Common myeloid progenitor, CD34-positive (primary cell): ENCODE results near the gene ZNF562.
"Not testable (repeated sequence)": the region's sequence is repeated elsewhere in the genome, so short reads cannot be mapped to it uniquely, and the experiment has no call there.

Experiments
- CTCF ChIA-PET: fragments of 350-600 bp; sonication (Branson Sonifier 250); formaldehyde crosslinking; loops from one replicate; lab custom pipeline; 2021; ENCODE audit warnings: antibody characterized with exemption; lab: Charles Lee
- POLR2A ChIA-PET: fragments of 350-600 bp; sonication (Branson Sonifier 250); formaldehyde crosslinking; loops from one replicate; lab custom pipeline; 2021; ENCODE audit warnings: antibody characterized with exemption; lab: Charles Lee
- DNase-seq, 3 donors: peaks; one replicate each; pipeline versions ENCODE4 v3.0.0 to v3.0.0-alpha.2; 2013
- H3K27ac ChIP-seq, 2 experiments: 1 replicate in 1 of 2; 2 replicates in 1 of 2; pipeline ENCODE4 v1.7.0; 2013; ENCODE audit warnings: inconsistent platforms in 2 of 2, low read length in 2 of 2, mild to moderate bottlenecking in 2 of 2, low read depth in 1 of 2, moderate library complexity in 1 of 2; ENCODE audit not compliant: severe bottlenecking in 2 of 2, insufficient read depth in 1 of 2, poor library complexity in 1 of 2
- H3K27me3 ChIP-seq, 5 experiments: replicated peaks in 2 of 5; 1 replicate in 3 of 5; 2 replicates in 2 of 5; pipeline versions ENCODE4 v1.6.1 to v1.7.0; 2013; ENCODE audit warnings: low read length in 4 of 5, mild to moderate bottlenecking in 2 of 5, moderate library complexity in 2 of 5, inconsistent platforms in 1 of 5; ENCODE audit not compliant: insufficient read depth in 5 of 5, control insufficient read depth in 4 of 5
- H3K36me3 ChIP-seq, 4 experiments: 1 replicate in 2 of 4; 2 replicates in 2 of 4; pipeline versions ENCODE4 v1.6.1 to v1.7.0; 2013; ENCODE audit warnings: low read length in 3 of 4, control low read depth in 1 of 4, mild to moderate bottlenecking in 1 of 4; ENCODE audit not compliant: control insufficient read depth in 4 of 4, insufficient read depth in 4 of 4
- H3K4me1 ChIP-seq, 4 experiments: 1 replicate in 3 of 4; 2 replicates in 1 of 4; pipeline versions ENCODE4 v1.6.1 to v1.7.1; 2013; ENCODE audit warnings: low read length in 3 of 4, mild to moderate bottlenecking in 3 of 4, control low read depth in 1 of 4, inconsistent platforms in 1 of 4, moderate library complexity in 1 of 4; ENCODE audit not compliant: control insufficient read depth in 4 of 4, insufficient read depth in 4 of 4; ENCODE audit errors: control extremely low read depth in 1 of 4
- H3K4me3 ChIP-seq, 7 experiments: 1 replicate in 4 of 7; 2 replicates in 3 of 7; pipeline versions ENCODE4 v1.5.1 to v1.7.0; 2013; ENCODE audit warnings: mild to moderate bottlenecking in 7 of 7, low read length in 6 of 7, moderate library complexity in 6 of 7, inconsistent platforms in 2 of 7, low read depth in 2 of 7, control low read depth in 1 of 7; ENCODE audit not compliant: insufficient read depth in 4 of 7, control insufficient read depth in 1 of 7; ENCODE audit errors: extremely low read depth in 1 of 7
- H3K9me3 ChIP-seq, 5 experiments: 1 replicate in 4 of 5; 2 replicates in 1 of 5; pipeline versions ENCODE4 v1.6.1 to v1.7.1; 2013; ENCODE audit warnings: low read length in 4 of 5, mild to moderate bottlenecking in 2 of 5, inconsistent platforms in 1 of 5, low read depth in 1 of 5, moderate library complexity in 1 of 5; ENCODE audit not compliant: control insufficient read depth in 4 of 5, insufficient read depth in 2 of 5; ENCODE audit errors: control extremely low read depth in 1 of 5
- WGBS: methylation state at CpG from one replicate; pipeline ENCODE4 v1.1.5; 2013; ENCODE audit not compliant: insufficient coverage; 5-methylcytosine and 5-hydroxymethylcytosine counted together

ZNF562 gene

DNA sequence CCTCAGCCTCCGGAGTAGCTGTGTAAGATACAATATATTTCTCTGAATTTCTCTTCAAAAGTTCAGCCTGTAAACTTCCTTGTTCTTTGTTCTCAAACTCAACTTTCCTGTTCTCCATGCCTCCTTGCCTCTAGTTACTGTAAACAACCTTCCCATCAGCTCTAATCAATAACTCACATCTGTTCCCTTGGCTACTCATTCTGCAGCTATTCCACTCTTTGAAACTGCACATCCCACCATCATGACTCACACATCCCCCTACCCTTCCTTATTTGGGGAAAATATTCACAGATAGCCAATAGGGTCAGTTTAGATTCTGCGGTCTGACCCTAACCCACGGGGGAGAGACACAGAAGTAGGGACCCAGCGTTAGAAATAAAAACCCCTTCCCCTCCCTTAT is 2.0 kb downstream of the ZNF562 start:
- H3K4me3 ChIP-seq, result peak overlapping the region in 1 of 7 experiments; percentile 35
- ChIA-PET CTCF (no interaction called here), POLR2A (no interaction called here)
- H3K4me1 ChIP-seq, result peaks cover 0 to 6% (median 0%) of the 10 kb centered on the region in 4 experiments
- no peak overlapping the region for H3K27ac ChIP-seq
- peaks cover 9 to 56% (median 35%) of the 10 kb centered on the region in 5 experiments for H3K9me3 ChIP-seq
- DNase-seq, result no peak
- no peaks in the 10 kb centered on the region for H3K27me3 ChIP-seq
- 100% methylated on average over 2 of the region's 4 CpGs for WGBS
- H3K36me3 ChIP-seq, result peaks cover 9 to 35% (median 24%) of the 10 kb centered on the region in 4 experiments

DNA sequence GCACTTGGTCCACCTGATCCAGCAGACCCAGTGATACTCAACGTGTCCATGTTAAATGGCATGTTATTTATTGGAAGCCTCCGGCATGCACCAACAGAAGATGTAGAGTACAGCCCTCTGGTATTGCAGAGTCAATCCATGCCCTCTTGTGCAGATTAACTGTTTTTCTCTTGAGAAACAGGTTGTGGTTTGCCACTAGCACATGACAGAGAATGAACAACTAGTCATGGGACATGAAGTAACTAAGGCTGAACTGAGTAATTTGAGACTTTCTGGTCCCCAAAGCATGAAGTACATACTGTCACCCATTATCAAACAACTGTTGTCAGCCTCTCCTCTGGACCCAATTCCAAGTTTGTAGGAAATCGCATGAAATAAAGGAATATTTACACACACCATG is 3.2 kb downstream of the ZNF562 start:
- ChIA-PET POLR2A (no interaction called here), CTCF (no interaction called here)
- Histone ChIP-seq H3K36me3 (peaks cover 16 to 44% (median 27%) of the 10 kb centered on the region in 4 experiments), H3K27me3 (no peaks in the 10 kb centered on the region), H3K27ac (no peak overlapping the region), H3K4me3 (no peak overlapping the region), H3K4me1 (peaks cover 0 to 6% (median 0%) of the 10 kb centered on the region in 4 experiments), H3K9me3 (peaks cover 11 to 67% (median 39%) of the 10 kb centered on the region in 5 experiments)
- WGBS, result 100% methylated on average over 2 of the region's 3 CpGs
- DNase-seq, result no peak

GRCh38 chr19:9668544-9668943 is 6.4 kb downstream of the ZNF562 start:
- ChIA-PET POLR2A (no interaction called here), CTCF (interaction anchor here (0.6 to 1.7 kb wide), 2 partner anchors 14 to 105 kb away, joined by 4 to 5 read pairs; no protein-coding TSS in a partner anchor)
- Histone ChIP-seq H3K4me3 (no peak overlapping the region), H3K27ac (no peak overlapping the region), H3K9me3 (peaks cover 16 to 78% (median 42%) of the 10 kb centered on the region in 5 experiments), H3K27me3 (no peaks in the 10 kb centered on the region), H3K4me1 (no peaks in the 10 kb centered on the region), H3K36me3 (peaks cover 23 to 60% (median 36%) of the 10 kb centered on the region in 4 experiments)
- no peak for DNase-seq
- WGBS, result 100% methylated on average over 1 of the region's 2 CpGs

DNA sequence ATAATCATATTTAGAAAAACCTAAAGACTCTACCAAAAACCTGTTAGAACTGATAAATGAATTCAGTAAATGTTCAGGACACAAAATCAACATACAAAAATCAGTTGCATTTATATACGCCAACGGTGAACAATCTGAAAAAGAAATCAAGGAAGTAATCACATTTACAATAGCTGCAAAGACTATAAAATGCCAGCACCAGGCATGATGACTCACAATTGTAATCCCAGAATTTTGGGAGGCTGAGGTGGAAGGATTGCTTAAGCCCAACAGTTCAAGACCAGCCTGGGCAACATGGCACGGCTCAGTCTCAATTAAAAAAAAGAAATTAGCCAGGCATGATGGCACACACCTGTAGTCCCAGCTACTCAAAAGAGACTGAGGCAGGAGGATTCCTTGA is 7.0 kb downstream of the ZNF562 start:
- H3K27ac ChIP-seq, result no peak overlapping the region
- H3K4me1 ChIP-seq, result no peaks in the 10 kb centered on the region
- ChIA-PET CTCF (interaction anchor here (1.7 kb wide), 1 partner anchor 14 kb away, joined by 5 read pairs; no protein-coding TSS in a partner anchor), POLR2A (no interaction called here)
- peaks cover 22 to 59% (median 34%) of the 10 kb centered on the region in 4 experiments for H3K36me3 ChIP-seq
- no peaks in the 10 kb centered on the region for H3K27me3 ChIP-seq
- no peak overlapping the region for H3K4me3 ChIP-seq
- peaks cover 16 to 74% (median 36%) of the 10 kb centered on the region in 5 experiments for H3K9me3 ChIP-seq
- 100% methylated on average over 3 of the region's 3 CpGs for WGBS
- no peak for DNase-seq

- H3K36me3 ChIP-seq, result peaks cover 28 to 72% (median 47%) of the 10 kb centered on the region in 4 experiments
- CTCF ChIA-PET, result no interaction called here
These were observed 16.1 kb downstream of the ZNF562 start for GRCh38 chr19:9658769-9659168.

DNA sequence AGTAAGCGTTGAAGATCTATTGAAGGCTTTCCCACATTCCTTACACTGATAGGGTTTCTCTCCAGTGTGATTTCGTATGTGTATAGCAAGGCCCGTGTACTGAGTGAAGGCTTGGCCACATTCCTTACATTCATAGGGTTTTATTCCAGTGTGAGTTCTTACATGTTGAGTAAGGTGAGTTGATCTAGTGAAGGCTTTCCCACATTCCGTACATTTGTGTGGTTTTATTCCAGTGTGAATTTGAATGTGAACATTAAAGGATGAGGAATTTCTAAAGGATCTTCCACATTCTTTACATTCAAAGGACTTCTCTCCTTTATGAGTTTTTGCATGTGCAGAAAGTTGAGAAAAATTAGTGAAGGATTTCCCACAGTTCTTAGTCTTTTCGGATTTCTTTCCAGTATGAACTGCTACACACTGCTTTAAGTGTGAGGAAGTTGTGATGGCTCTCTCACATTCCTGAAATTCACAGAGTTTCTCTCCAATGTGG is 21.8 kb downstream of the ZNF562 start:
- CTCF ChIA-PET, H3K4me1 ChIP-seq, H3K27me3 ChIP-seq, POLR2A ChIA-PET, H3K27ac ChIP-seq, DNase-seq: not testable (repeated sequence)
- H3K36me3 ChIP-seq, result peaks cover 43 to 88% (median 72%) of the 10 kb centered on the region in 4 experiments
- WGBS, result no CpG with 5 or more reads among the region's 5 CpGs
- H3K4me3 ChIP-seq, result peak overlapping the region in 1 of 7 experiments; percentile 13
- H3K9me3 ChIP-seq, result peaks cover 7 to 68% (median 46%) of the 10 kb centered on the region in 5 experiments

More at GRCh38 chr19:9658769-9659168, 16.1 kb downstream of the ZNF562 start:
- peak in 1 of 3 donors; percentile 21 for DNase-seq
- Histone ChIP-seq H3K27ac (no peak overlapping the region), H3K9me3 (peaks cover 0 to 61% (median 30%) of the 10 kb centered on the region in 5 experiments), H3K27me3 (no peaks in the 10 kb centered on the region), H3K4me1 (no peaks in the 10 kb centered on the region), H3K4me3 (no peak overlapping the region)
- POLR2A ChIA-PET, result no interaction called here
- 89% methylated on average over 1 of the region's 2 CpGs for WGBS

GRCh38 chr19:9651464-9651863 is 23.4 kb downstream of the ZNF562 start:
- H3K27ac ChIP-seq, POLR2A ChIA-PET, H3K4me3 ChIP-seq, DNase-seq, H3K27me3 ChIP-seq, H3K4me1 ChIP-seq: not testable (repeated sequence)
- CTCF ChIA-PET, result interaction anchor here (1.0 kb wide), 1 partner anchor 9 kb away, joined by 3 read pairs; no protein-coding TSS in a partner anchor
- peaks cover 42 to 80% (median 62%) of the 10 kb centered on the region in 4 experiments for H3K36me3 ChIP-seq
- WGBS, result 100% methylated on average over 3 of the region's 3 CpGs
- H3K9me3 ChIP-seq, result peaks cover 7 to 62% (median 46%) of the 10 kb centered on the region in 5 experiments
